HG03196 (cell line): ENCODE data around the gene MICAL2.

Experiments
- ATAC-seq: cut with Tn5 transposase; IDR thresholded peaks from one replicate; pipeline ENCODE4 v1.9.1; 2021; ENCODE audit not compliant: unreplicated experiment

Gene MICAL2

GRCh38 chr11:12282676-12283075 is 172.3 kb downstream of the MICAL2 start:
- ATAC-seq = no peak

GRCh38 chr11:12284316-12285050 is 174.1 kb downstream of the MICAL2 start:
- no peak for ATAC-seq

GRCh38 chr11:12285106-12285505 is 174.7 kb downstream of the MICAL2 start:
- ATAC-seq = no peak

GRCh38 chr11:12285811-12286222 is 175.4 kb downstream of the MICAL2 start:
- ATAC-seq = no peak

- ATAC-seq = no peak
Measured at GRCh38 chr11:12286606-12287005, 176.2 kb downstream of the MICAL2 start.

GRCh38 chr11:12287009-12287373 is 176.6 kb downstream of the MICAL2 start:
- no peak for ATAC-seq

GRCh38 chr11:12287374-12288211 is 177.2 kb downstream of the MICAL2 start:
- ATAC-seq = no peak

GRCh38 chr11:12288212-12288930 is 178.0 kb downstream of the MICAL2 start:
- no peak for ATAC-seq

GRCh38 chr11:12288931-12289666 is 178.7 kb downstream of the MICAL2 start:
- no peak for ATAC-seq

GRCh38 chr11:12289667-12290476 is 179.5 kb downstream of the MICAL2 start:
- no peak for ATAC-seq

GRCh38 chr11:12290477-12290922 is 180.1 kb downstream of the MICAL2 start:
- no peak for ATAC-seq

- no peak for ATAC-seq
Measured at GRCh38 chr11:12291313-12291712, 180.9 kb downstream of the MICAL2 start.

GRCh38 chr11:12291766-12292165 is 181.4 kb downstream of the MICAL2 start:
- no peak for ATAC-seq

- no peak for ATAC-seq
Measured at GRCh38 chr11:12292766-12293165, 182.4 kb downstream of the MICAL2 start.

GRCh38 chr11:12293486-12293885 is 183.1 kb downstream of the MICAL2 start:
- no peak for ATAC-seq

- ATAC-seq = no peak
Measured at GRCh38 chr11:12294613-12295012, 184.2 kb downstream of the MICAL2 start.

GRCh38 chr11:12295943-12296342 is 185.6 kb downstream of the MICAL2 start:
- ATAC-seq = no peak

- no peak for ATAC-seq
Measured at GRCh38 chr11:12298610-12299009, 188.2 kb downstream of the MICAL2 start.

- no peak for ATAC-seq
Measured at GRCh38 chr11:12301379-12301778, 191.0 kb downstream of the MICAL2 start.
